Measurements from ENCODE around the gene ST6GAL1.
"Not testable (repeated sequence)": the region's sequence is repeated elsewhere in the genome, so short reads cannot be mapped to it uniquely, and the experiment has no call there.

The ST6GAL1 gene

DNA sequence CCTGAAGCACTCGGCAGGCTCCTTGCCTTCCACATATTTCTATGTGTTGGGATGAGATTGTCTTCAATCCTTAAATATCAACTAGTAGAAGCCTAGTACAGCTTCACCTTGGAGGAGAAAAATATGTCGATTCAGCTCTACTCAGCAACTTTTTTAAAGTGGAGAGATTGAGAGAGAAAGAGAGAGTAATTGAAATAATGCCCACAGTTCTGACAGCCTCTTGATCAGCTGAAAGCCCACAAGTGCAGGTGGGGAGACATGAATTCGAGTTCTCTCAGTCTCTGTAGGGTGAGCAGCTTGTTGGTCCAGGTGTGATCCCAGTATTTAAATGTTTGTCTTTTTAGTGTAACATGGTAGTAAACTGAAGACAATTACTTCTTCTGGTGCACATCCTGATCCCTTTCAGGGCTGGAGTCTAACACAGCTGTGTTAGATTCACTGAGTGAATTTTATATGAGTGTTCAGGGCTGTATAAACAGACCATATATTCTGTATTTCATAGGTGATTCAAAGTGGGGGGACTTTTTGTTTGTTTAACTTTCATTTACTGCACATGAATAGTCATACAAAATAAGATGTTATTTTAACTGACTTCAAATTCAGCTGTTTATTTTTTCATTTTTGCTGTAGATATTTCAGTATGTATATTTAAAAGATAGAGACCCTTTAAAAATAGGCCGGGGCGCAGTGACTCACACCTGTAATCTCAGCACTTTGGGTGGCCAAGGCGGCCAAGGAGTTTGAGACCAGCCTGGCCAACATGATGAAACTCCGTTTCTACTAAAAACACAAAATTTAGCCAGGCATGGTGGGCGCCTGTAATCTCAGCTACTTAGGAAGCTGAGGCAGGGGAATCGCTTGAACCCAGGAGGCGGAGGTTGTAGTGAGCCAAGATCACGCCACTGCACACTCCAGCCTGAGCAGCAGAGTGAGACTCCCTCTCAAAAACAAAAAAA is 64.0 kb downstream of the ST6GAL1 start:
- no peak for DNase-seq (ENCODE audit: low read depth, low spot score)

DNA sequence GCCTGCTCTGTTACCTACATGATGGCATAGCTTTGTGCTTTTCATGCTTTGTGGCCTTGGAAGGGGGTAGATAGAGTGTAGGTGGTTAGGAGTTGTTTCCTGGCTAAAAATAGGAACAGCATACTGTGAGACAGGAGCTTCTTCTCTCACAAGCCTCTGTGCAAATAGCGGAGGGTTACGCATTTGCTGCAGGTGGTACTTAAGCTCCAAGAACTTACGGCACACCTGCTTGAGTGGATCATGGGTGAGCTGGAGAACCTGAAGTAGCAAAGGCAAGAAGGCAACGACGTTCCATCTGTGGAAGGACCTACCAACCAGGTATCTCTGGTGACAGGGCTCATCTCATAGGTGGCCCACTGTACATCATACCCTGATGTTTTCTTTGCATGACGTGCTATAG is 66.0 kb downstream of the ST6GAL1 start:
- no peak for DNase-seq (ENCODE audit: low read depth, low spot score)

DNA sequence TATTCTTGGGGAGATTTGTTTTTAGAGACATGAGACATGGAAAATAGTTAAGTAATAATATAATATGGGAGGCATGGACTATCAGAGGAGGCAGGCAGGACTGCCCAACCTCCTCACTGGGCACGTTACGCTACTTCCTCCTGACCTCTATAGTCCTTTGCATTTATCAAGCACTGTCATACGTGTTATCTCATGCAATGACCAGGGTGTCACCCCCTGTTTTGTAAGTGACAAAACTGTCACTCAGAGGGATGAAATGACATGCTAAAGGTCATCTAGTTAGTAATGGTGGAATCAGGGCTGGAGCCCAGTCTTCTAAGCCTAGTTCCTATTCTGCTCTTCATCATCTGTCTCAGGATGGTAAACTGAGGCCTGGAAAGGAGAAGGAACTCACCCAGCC is 66.7 kb downstream of the ST6GAL1 start:
- no peak for DNase-seq (ENCODE audit: low read depth, low spot score)

DNA sequence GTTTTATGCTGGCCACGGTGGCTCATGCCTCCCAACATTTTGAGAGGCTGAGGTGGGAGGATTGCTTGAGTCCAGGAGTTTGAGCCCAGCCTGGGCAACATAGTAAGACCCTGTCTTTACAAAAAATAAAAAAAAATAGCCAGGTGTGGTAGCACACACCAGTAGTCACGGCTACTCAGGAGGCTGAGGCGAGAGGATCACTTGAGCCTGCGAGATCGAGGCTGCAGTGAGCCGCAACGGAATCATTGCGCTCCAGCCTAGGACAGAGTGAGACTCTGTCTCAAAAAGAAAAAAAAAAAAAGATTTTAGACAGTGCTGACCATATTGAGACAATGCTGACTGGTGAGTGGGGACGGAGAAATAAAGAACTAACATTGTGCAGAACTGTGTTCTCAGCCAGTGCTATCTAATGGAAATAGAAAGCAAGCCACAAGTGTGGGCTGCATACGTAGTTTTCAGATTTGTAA is 67.2 kb downstream of the ST6GAL1 start:
- no peak for DNase-seq (ENCODE audit: low read depth, low spot score)

DNA sequence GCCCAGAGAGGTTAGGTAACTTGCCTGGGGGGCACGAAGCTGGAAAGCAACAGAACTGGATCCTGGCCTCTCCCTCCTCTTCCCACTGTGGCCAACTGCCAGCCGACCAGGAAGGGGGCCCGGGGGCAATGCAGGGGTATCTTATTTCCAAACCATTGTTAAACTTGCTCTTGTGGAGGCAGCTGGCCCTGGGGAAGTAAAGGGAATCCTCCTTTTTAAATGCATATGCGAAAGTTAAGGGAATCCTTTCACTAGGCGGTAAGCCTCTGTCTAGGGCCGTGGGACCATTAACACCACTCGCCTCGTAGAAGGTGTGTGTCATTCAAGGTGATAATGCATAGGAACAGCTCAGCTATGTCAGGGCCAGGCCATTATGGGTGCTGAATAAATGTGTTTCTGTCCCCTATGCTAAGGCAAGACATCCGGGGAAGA is 68.6 kb downstream of the ST6GAL1 start:
- peak; percentile 91 for DNase-seq (ENCODE audit: low read depth, low spot score)

DNA sequence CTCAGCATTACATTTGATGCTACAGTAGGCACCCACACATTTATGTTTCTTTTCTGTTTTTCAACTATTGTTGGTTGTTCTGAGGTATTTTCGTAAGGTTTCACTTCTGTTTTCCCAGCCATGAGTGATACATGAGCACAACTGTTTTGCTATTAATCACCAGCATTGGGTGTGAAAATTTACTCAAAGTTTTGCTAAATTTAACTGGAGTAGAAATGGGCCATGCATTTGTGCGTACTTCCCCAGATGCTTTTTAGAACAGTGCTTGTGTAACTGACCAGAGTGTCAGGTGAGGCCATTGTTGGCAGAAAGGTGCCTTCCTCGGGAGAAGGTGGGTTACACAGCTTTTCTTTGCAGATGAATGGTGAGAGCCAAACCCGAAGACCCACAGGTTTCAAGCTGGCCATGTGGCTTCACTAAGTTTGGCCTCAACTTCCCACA is 70.4 kb downstream of the ST6GAL1 start:
- no peak for DNase-seq (ENCODE audit: low read depth, low spot score)

DNA sequence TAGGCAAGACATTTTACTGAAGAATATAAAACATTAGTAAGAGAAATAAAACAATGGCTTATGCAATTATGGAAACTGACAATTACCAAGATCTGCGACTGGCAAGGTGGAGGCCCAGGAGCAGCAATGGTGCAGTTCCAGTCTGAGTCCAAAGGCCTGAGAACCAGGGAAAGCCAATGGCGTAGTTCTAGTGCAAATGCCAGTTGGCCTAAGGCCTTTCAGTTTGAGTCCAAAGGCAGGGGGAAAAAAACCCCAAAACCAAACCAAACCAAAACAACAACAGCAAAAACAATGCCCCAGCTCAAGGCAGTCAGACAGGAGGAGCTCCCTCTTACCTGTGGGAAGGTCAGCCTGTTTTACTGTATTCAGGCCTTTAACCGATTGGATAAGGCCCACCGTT is 72.6 kb downstream of the ST6GAL1 start:
- no peak for DNase-seq (ENCODE audit: low read depth, low spot score)

DNA sequence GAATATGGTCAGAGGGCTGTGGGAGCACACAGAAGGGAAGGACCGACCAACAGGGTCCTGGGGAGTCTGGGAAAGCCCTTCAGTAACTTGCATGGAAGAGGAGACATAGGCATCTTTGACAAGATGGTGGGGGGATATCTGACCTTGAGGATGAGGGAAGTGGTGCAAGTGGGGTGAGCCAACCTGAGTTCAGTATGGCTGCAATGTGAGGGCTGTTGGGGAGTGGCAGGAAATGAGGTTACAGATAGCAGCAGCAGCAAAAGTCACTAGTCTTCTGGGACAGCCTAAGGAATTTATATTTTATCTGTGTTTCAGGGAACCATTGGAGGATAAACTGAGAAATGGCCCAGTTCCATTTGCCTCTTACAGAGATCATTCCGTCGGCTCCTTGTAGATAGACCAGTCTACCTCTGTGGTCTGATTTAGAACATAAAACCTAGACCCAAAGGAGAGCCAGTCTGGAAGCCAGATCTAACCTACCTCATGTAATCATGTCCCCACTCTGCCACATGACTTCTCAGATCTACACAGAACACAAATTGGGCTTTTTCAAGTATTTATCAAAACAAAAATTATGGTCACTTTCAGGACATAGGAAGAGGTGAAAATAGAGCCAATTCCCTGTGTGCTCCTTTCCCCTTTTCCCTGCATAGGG is 75.6 kb downstream of the ST6GAL1 start:
- DNase-seq (ENCODE audit: low read depth, low spot score) = no peak

DNA sequence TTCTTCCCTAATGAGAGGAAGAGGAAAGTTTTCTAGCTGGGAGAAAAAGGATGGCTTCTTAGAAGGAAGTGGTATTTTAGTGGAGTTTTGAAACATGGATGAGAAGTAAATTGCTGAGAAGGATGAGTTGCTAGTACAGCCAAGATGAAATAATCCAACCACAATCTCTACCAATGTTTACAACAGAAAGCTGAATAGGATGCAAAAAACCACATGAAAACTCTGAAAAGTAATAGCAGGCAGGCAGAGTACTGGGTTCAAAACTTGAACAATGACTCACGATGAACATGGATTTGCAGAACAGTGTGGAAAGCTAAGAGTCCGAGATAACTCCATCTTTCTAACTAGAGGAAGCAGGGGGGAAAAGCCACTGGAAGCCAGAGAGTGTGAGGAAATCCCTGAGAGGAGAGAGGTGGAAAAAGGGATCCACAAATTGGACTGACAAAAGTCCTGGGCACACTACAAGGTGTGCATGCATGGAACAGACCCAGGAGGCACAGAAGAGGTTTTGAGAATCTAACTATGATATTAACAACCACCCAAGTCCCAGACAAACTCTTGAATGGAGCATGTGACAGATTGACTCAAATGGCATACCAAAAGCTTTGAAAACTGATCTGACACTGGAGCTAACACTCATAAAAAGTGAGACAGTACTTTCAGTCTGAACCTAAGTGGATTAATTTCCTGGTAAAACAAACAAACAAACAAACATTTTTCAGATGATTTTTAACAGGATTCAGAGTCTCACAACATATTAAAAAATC is 76.7 kb downstream of the ST6GAL1 start:
- no peak for DNase-seq (ENCODE audit: low read depth, low spot score)

DNA sequence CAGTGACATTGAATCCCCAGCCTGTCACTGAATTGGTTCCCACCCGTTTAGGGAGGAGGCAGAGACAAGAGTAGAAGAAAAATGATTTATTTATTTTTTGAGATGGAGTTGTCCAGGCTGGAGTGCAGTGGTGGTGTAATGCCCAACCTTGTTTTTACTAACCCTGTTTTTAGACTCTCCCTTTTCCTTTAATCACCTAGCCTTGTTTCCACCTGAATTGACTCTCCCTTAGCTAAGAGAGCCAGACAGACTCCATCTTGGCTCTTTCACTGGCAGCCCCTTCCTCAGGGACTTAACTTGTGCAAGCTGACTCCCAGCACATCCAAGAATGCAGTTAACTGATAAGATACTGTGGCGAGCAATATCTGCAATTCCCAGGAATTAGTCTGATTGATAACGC is 80.1 kb downstream of the ST6GAL1 start:
- DNase-seq (ENCODE audit: low read depth, low spot score) = not testable (repeated sequence)

DNA sequence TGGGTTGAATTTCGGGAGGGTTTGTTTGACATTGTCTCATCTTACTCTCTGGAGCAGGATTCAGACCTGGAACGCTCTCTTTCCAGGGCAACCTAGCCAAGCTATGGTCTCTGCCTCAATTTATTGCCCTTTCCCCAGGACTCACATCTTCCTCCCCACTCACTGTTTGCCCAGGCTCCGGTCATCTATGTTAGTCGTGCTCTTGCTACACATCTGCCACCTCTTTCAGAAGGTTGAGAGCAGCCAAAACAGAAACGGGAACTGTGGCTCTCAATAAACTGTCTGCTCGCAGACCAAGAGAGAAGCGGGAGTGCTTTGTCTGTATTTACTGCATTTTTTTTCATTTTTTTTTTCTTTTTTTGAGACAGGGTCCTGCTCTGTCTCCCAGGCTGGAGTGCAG is 81.6 kb downstream of the ST6GAL1 start:
- no peak for DNase-seq (ENCODE audit: low read depth, low spot score)

DNA sequence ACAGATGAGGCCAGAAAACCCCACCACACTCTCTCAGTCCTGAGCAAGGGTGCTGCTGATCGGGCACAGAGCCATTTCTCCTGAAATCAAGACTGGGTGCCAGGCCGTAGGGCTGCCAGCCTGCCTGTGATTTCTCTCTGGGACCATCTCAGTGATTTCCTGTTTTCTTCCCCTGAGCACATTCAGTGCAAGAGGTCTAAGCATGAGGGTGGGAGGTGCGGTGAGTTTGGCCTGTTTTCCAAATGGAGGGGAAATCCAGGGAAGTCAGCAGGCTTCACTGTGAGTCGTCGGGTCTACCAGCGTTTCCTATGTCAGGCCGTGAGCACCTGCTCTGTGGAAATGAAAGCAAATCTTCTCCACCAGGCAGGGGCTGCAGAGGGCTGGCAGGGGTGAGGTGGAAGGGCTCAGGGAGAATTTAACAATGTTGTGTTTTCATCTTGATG is 82.3 kb downstream of the ST6GAL1 start:
- DNase-seq (ENCODE audit: low read depth, low spot score) = no peak

DNA sequence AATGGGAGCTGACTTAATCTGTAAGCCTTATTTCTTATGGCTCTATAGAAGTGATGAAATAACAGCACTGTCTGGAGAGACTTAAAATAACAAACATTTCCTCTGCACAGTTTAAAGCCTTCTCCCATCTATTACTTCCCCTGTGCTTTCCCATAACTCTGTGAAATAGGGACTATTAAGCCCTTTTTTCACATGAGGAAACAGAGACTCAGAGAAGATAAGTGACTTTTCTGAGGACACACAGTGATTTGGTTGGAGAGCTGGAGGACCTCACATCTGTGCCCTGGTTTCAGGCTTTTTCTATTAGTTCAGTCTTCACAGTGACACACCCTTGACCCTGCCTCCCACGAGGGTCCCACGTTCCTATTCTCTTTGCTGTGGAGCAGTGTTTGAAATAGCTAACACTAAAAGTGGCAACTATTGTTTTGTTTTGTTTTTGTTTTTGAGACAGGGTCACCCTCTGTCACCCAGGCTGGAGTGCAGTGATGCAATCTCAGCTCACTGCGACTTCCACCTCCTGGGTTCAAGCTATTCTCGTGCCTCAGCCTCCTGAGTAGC is 82.9 kb downstream of the ST6GAL1 start:
- no peak for DNase-seq (ENCODE audit: low read depth, low spot score)

DNA sequence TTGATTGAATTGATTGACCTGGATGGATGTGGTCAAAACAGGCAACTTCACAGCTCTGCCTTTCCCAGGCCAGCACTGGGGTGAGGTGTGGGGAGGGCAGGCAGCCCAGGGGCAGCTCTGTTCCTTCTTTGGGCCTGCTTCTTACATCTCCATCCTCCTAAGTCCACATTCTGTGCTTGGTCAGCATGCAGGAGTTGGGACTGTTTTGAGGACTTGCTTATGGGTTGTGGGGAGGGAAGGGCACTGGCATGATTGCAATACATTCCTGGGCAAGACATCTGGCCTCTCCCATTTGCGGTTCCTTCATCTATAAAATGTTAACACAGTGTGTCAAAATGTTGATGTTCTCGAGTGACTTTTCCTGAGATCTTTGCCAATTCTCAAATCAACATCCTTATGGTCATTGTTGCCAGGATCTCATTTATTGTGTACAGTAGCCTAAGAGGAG is 84.1 kb downstream of the ST6GAL1 start:
- no peak for DNase-seq (ENCODE audit: low read depth, low spot score)

DNA sequence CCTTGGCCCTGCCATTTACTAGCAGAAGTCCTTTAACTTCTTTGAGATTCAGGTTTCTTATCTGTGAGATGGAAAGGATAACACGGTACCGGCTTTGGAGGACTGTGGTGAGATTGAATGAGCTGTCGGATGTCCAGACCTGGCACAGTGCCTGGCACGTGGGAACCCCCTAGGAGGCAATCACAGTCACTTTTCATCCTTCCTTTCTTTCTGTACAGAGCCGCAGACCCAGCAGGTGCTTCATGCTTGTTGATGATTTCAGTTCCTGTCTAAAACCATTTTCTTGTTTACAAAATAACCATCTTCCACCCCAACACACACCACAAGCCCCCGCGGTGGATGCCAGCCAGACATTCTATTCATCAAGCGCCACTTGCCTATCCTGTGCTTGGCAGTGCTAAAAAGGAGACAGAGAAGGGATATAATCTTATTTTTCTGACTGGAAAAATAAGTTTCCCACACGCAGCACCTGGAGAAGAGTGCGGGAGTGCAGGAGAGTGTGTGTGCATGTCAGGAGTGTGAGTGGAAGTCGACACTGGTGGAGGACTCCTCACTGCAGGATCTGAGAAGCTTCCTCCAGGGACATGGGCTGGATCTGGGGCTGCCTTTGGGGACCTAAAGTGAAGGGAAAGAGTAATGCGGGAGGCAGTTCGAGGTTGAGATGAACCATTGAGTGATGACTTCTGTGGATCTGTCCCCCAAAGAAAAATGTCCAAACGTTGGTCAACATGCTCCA is 85.7 kb downstream of the ST6GAL1 start:
- DNase-seq (ENCODE audit: low read depth, low spot score) = no peak

DNA sequence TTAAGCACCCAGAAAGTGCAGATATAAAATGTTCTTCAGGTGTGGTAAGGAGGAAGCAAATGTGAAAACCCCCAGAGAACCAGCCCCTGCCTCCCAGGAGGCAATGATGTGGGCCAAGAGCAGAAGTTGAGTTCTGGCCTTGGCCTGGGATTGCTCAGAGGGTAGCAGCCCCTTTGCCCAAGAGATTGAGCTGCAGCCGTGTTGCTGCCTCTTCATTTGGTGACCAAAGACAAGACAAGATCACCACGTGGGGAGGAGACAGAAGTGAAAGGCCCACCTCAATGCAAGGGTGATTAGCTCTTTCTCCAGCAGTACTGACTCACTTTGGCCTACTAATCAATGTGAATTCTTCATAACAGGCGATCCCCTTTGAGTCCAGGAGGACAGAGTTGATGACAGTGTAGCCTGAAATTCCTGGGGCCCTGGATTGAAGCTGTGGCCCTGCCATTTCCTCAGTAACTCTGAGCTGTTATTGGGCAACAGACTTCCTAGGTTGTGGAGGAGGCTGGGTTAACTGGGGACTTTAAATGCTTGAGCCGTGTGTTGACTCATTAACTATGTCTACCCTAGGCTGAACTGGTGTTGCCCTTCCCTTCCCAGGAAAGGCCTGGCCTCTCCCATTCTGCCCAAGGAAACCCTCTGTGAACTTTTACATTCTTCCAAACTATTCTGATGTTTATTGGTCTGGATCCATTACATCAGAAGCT is 86.5 kb downstream of the ST6GAL1 start:
- DNase-seq (ENCODE audit: low read depth, low spot score) = no peak

DNA sequence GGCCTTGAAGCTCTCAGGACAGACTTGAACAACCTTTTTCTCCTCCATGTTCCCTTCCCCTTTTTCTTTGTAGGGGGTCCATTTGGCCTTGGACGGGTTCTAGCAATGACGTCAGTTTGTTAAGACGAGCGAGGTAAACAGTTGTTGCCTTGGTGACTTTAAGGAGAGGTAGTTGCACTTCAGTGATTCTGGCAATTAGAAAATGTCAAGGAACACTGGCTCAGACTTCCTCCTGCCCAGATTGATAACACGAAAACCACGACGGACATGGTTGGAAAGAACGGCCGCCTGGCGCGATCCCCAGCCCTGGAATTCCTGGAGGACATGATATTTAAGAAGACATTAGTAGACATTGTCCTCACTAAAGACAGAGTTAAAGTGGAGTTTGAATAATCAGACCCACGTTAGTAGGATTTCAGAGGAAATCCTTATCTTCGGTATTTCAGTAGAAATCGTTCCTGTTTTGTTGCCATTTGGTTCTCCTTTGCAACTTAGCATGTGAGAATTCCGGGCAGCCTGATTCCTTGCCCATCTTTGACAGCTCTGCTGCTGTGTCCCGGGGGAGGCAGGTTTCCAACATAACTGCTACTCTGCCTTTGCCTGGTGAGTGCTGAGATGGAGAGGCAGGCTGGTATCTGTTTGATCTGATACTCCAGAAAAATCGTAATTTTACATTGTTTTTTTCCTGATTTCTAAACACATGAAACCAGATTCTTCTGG is 87.3 kb downstream of the ST6GAL1 start:
- no peak for DNase-seq (ENCODE audit: low read depth, low spot score)

DNA sequence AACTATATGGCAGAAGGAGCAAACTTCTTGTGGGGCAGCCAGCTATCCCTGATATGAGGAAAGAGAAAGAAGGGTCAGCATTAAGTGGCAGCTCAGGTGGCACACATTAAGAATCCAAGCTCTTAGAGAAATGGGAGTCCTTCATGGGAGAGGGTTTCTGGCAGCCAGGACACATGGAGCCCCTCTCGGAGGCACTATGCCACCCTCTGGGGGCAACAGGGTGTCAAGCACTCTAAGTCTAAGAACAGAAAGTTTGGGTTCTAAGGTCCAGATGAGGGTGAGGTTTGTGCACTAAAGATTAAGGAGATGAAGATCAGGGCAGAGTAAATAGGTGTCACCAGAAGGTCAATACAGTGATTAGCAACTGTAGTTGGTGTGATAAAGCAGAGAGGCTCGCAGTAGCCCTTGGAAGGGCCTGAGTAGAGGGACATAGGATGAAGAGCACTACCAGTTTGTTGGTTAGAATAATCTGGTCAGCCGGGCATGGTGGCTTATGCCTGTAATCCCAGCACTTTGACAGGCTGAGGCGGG is 89.3 kb downstream of the ST6GAL1 start:
- no peak for DNase-seq (ENCODE audit: low read depth, low spot score)

DNA sequence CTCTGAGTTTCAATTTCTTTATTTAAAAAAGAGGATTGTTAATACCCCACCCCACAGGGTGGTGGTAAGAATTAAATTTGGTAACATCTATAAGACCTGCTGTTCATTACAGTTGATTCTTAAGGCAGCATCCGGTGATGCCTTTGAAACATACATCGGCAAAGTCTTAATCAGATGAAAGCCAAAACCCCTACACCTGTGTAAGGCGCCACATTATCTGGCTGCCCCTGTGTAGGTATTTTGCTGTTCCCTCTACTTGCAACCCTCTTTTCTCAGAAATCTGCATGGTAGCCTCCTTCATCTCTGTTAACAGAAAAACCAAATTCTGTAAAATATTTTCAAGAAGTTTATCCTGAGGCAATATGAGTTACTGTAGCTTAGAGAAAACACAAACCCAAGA is 90.0 kb downstream of the ST6GAL1 start:
- no peak for DNase-seq (ENCODE audit: low read depth, low spot score)

Measured in iPS DF 19.7 (cell line).